Common myeloid progenitor, CD34-positive (primary cell): ENCODE data around the gene TMEM119.

Experiments used
- CTCF ChIA-PET: fragments of 350-600 bp; sonication (Branson Sonifier 250); formaldehyde crosslinking; loops from one replicate; lab custom pipeline; 2021; ENCODE audit warnings: antibody characterized with exemption; lab: Charles Lee
- POLR2A ChIA-PET: fragments of 350-600 bp; sonication (Branson Sonifier 250); formaldehyde crosslinking; loops from one replicate; lab custom pipeline; 2021; ENCODE audit warnings: antibody characterized with exemption; lab: Charles Lee
- DNase-seq, 3 donors: peaks; one replicate each; pipeline versions ENCODE4 v3.0.0 to v3.0.0-alpha.2; 2013
- H3K27ac ChIP-seq, 2 experiments: 1 replicate in 1 of 2; 2 replicates in 1 of 2; pipeline ENCODE4 v1.7.0; 2013; ENCODE audit warnings: inconsistent platforms in 2 of 2, low read length in 2 of 2, mild to moderate bottlenecking in 2 of 2, low read depth in 1 of 2, moderate library complexity in 1 of 2; ENCODE audit not compliant: severe bottlenecking in 2 of 2, insufficient read depth in 1 of 2, poor library complexity in 1 of 2
- H3K27me3 ChIP-seq, 5 experiments: replicated peaks in 2 of 5; 1 replicate in 3 of 5; 2 replicates in 2 of 5; pipeline versions ENCODE4 v1.6.1 to v1.7.0; 2013; ENCODE audit warnings: low read length in 4 of 5, mild to moderate bottlenecking in 2 of 5, moderate library complexity in 2 of 5, inconsistent platforms in 1 of 5; ENCODE audit not compliant: insufficient read depth in 5 of 5, control insufficient read depth in 4 of 5
- H3K36me3 ChIP-seq, 4 experiments: 1 replicate in 2 of 4; 2 replicates in 2 of 4; pipeline versions ENCODE4 v1.6.1 to v1.7.0; 2013; ENCODE audit warnings: low read length in 3 of 4, control low read depth in 1 of 4, mild to moderate bottlenecking in 1 of 4; ENCODE audit not compliant: control insufficient read depth in 4 of 4, insufficient read depth in 4 of 4
- H3K4me1 ChIP-seq, 4 experiments: 1 replicate in 3 of 4; 2 replicates in 1 of 4; pipeline versions ENCODE4 v1.6.1 to v1.7.1; 2013; ENCODE audit warnings: low read length in 3 of 4, mild to moderate bottlenecking in 3 of 4, control low read depth in 1 of 4, inconsistent platforms in 1 of 4, moderate library complexity in 1 of 4; ENCODE audit not compliant: control insufficient read depth in 4 of 4, insufficient read depth in 4 of 4; ENCODE audit errors: control extremely low read depth in 1 of 4
- H3K4me3 ChIP-seq, 7 experiments: 1 replicate in 4 of 7; 2 replicates in 3 of 7; pipeline versions ENCODE4 v1.5.1 to v1.7.0; 2013; ENCODE audit warnings: mild to moderate bottlenecking in 7 of 7, low read length in 6 of 7, moderate library complexity in 6 of 7, inconsistent platforms in 2 of 7, low read depth in 2 of 7, control low read depth in 1 of 7; ENCODE audit not compliant: insufficient read depth in 4 of 7, control insufficient read depth in 1 of 7; ENCODE audit errors: extremely low read depth in 1 of 7
- H3K9me3 ChIP-seq, 5 experiments: 1 replicate in 4 of 5; 2 replicates in 1 of 5; pipeline versions ENCODE4 v1.6.1 to v1.7.1; 2013; ENCODE audit warnings: low read length in 4 of 5, mild to moderate bottlenecking in 2 of 5, inconsistent platforms in 1 of 5, low read depth in 1 of 5, moderate library complexity in 1 of 5; ENCODE audit not compliant: control insufficient read depth in 4 of 5, insufficient read depth in 2 of 5; ENCODE audit errors: control extremely low read depth in 1 of 5
- WGBS: methylation state at CpG from one replicate; pipeline ENCODE4 v1.1.5; 2013; ENCODE audit not compliant: insufficient coverage; 5-methylcytosine and 5-hydroxymethylcytosine counted together

TMEM119 gene

GRCh38 chr12:108589840-108590229, 8.0 kb downstream of the TMEM119 start:
- Histone ChIP-seq H3K27ac (no peak overlapping the region), H3K4me1 (no peaks in the 10 kb centered on the region), H3K27me3 (no peaks in the 10 kb centered on the region), H3K36me3 (no peaks in the 10 kb centered on the region), H3K4me3 (no peak overlapping the region), H3K9me3 (no peaks in the 10 kb centered on the region)
- DNase-seq, result no peak
- ChIA-PET POLR2A (no interaction called here), CTCF (interaction anchor here (1.2 to 2.1 kb wide), 3 partner anchors 18 to 28 kb away, joined by 3 to 10 read pairs (median 4); no protein-coding TSS in a partner anchor)
- 96% methylated on average over 3 of the region's 7 CpGs for WGBS

GRCh38 chr12:108589028-108589839, 8.7 kb downstream of the TMEM119 start:
- Histone ChIP-seq H3K4me1 (no peaks in the 10 kb centered on the region), H3K27me3 (no peaks in the 10 kb centered on the region), H3K36me3 (no peaks in the 10 kb centered on the region), H3K9me3 (no peaks in the 10 kb centered on the region), H3K4me3 (no peak overlapping the region), H3K27ac (no peak overlapping the region)
- no peak for DNase-seq
- ChIA-PET CTCF (interaction anchor here (1.1 to 2.1 kb wide), 3 partner anchors 12 to 29 kb away, joined by 3 to 10 read pairs (median 6); no protein-coding TSS in a partner anchor), POLR2A (no interaction called here)
- 82% methylated on average over 15 of the region's 15 CpGs for WGBS

GRCh38 chr12:108587826-108588225, 10.1 kb downstream of the TMEM119 start:
- CTCF ChIA-PET, result interaction anchor here (1.7 to 2.1 kb wide), 2 partner anchors 27 to 30 kb away, joined by 6 to 10 read pairs; no protein-coding TSS in a partner anchor
- POLR2A ChIA-PET, result no interaction called here

GRCh38 chr12:108586306-108586705, 11.6 kb downstream of the TMEM119 start:
- 92% methylated on average over 6 of the region's 11 CpGs for WGBS
- Histone ChIP-seq H3K9me3 (no peaks in the 10 kb centered on the region), H3K27me3 (no peaks in the 10 kb centered on the region), H3K4me1 (no peaks in the 10 kb centered on the region), H3K36me3 (no peaks in the 10 kb centered on the region), H3K4me3 (no peak overlapping the region), H3K27ac (no peak overlapping the region)
- ChIA-PET CTCF (interaction anchor here (0.6 to 1.3 kb wide), 2 partner anchors 9 to 14 kb away, joined by 3 to 4 read pairs; no protein-coding TSS in a partner anchor), POLR2A (no interaction called here)
- DNase-seq, result no peak

More at GRCh38 chr12:108587826-108588225, 10.1 kb downstream of the TMEM119 start:
- DNase-seq, result no peak
- Histone ChIP-seq H3K36me3 (no peaks in the 10 kb centered on the region), H3K4me3 (no peak overlapping the region), H3K27ac (no peak overlapping the region), H3K9me3 (no peaks in the 10 kb centered on the region), H3K4me1 (no peaks in the 10 kb centered on the region), H3K27me3 (no peaks in the 10 kb centered on the region)
- WGBS, result 100% methylated on average over 2 of the region's 4 CpGs

GRCh38 chr12:108585864-108586263, 12.0 kb downstream of the TMEM119 start:
- Histone ChIP-seq H3K4me1 (no peaks in the 10 kb centered on the region), H3K4me3 (no peak overlapping the region), H3K27ac (no peak overlapping the region), H3K9me3 (no peaks in the 10 kb centered on the region), H3K36me3 (no peaks in the 10 kb centered on the region), H3K27me3 (no peaks in the 10 kb centered on the region)
- DNase-seq, result no peak
- ChIA-PET POLR2A (no interaction called here), CTCF (interaction anchor here (0.6 to 1.3 kb wide), 2 partner anchors 10 to 15 kb away, joined by 3 to 4 read pairs; no protein-coding TSS in a partner anchor)
- WGBS, result 86% methylated on average over 3 of the region's 4 CpGs

- no peaks in the 10 kb centered on the region for H3K4me1 ChIP-seq
- WGBS, result no CpG with 5 or more reads among the region's 3 CpGs
- ChIA-PET POLR2A (interaction anchor here (0.7 kb wide), 1 partner anchor 1912 kb away, joined by 3 read pairs; no protein-coding TSS in a partner anchor), CTCF (interaction anchor here (3.3 kb wide), 1 partner anchor 33 kb away, joined by 17 read pairs; no protein-coding TSS in a partner anchor)
- no peak overlapping the region for H3K4me3 ChIP-seq
- no peaks in the 10 kb centered on the region for H3K36me3 ChIP-seq
- DNase-seq, result no peak
- H3K9me3 ChIP-seq, result no peaks in the 10 kb centered on the region
- no peaks in the 10 kb centered on the region for H3K27me3 ChIP-seq
- H3K27ac ChIP-seq, result no peak overlapping the region
Measured at GRCh38 chr12:108584456-108585065, 13.3 kb downstream of the TMEM119 start.
